GM20000 (cell line): ENCODE results near the gene OTOR.

Experiments used
- DNase-seq: peaks from one replicate; pipeline ENCODE4 v3.0.0; 2012; ENCODE audit warnings: low spot score
- CTCF ChIP-seq: IDR thresholded peaks from 2 replicates; pipeline ENCODE4 v1.5.1; 2012; ENCODE audit warnings: mild to moderate bottlenecking, control low read depth; ENCODE audit errors: extremely low read depth, missing control alignments

Gene OTOR

GRCh38 chr20:16785226-16785625, 37.1 kb downstream of the OTOR start:
- TF ChIP-seq CTCF: no peak
- no peak for DNase-seq
